ENCODE data around the gene DARS1.
A peak's percentile ranks its signal among the peaks of the same experiment; 100 is the strongest.
"Not testable (repeated sequence)": the region's sequence is repeated elsewhere in the genome, so short reads cannot be mapped to it uniquely, and the experiment has no call there.

The DARS1 gene

GRCh38 chr2:135876770-135877169 lies 108.7 kb downstream of the DARS1 start:
- DNase-seq (ENCODE audit: low spot score), result not testable (repeated sequence)

- peak; percentile 97 for DNase-seq (ENCODE audit: low spot score)
Observed at GRCh38 chr2:135876066-135876711, 109.2 kb downstream of the DARS1 start, which contains the start of gene MCM6. Gene MCM6, minus strand, starts transcription at chr2:135876443. Its CDS starts 78 bp downstream, at chr2:135876365.

- peak; percentile 60 for DNase-seq (ENCODE audit: low spot score)
Observed at GRCh38 chr2:135875491-135876065, 109.8 kb downstream of the DARS1 start.

- DNase-seq (ENCODE audit: low spot score), result no peak
Observed at GRCh38 chr2:135874777-135875365, 110.6 kb downstream of the DARS1 start.

- DNase-seq (ENCODE audit: low spot score), result no peak
Observed at GRCh38 chr2:135870571-135870970, 114.9 kb downstream of the DARS1 start.

- no peak for DNase-seq (ENCODE audit: low spot score)
Observed at GRCh38 chr2:135863233-135863632, 122.2 kb downstream of the DARS1 start.

- DNase-seq (ENCODE audit: low spot score), result no peak
Observed at GRCh38 chr2:135862718-135863117, 122.7 kb downstream of the DARS1 start.

Measured in SW480 (cell line).